ENCODE data around the gene GDAP1L1. TPM values are rescaled to one million over a fixed set of nuclear protein-coding genes. Genes with fewer than 3 reads are reported as not detected.

GDAP1L1 gene
- total and polyA plus RNA-seq, 2 donors from 2014 or later = not detected

- Histone ChIP-seq H3K27ac (ENCODE audit: low read depth in 2 of 2, low read length in 2 of 2) (peak overlapping the region in 1 of 2 donors; percentile 17), H3K9ac (ENCODE audit: low read length in 3 of 3) (no peak overlapping the region), H3K4me1 (ENCODE audit: control insufficient read depth in 2 of 3, insufficient read depth in 2 of 3, low read depth in 1 of 3, low read length in 3 of 3) (no peaks in the 10 kb centered on the region), H3K36me3 (ENCODE audit: control insufficient read depth in 2 of 3, insufficient read depth in 3 of 3, low read length in 3 of 3) (peaks cover 0 to 5% (median 4%) of the 10 kb centered on the region in 3 donors), H3K4me3 (ENCODE audit: low read length in 3 of 3) (no peak overlapping the region), H3K9me3 (ENCODE audit: control insufficient read depth in 2 of 3, insufficient read depth in 1 of 3, low read length in 3 of 3) (no peaks in the 10 kb centered on the region), H3K27me3 (ENCODE audit: control insufficient read depth, insufficient read depth, low read length) (no peaks in the 10 kb centered on the region)
- DNase-seq (no peak), FAIRE-seq (no peak)
- TF ChIP-seq CTCF (IDR thresholded peaks at IDR 0.05; ENCODE audit: borderline replicate concordance, extremely low read depth, insufficient read depth) = no peak
- intact Hi-C loops (cut with DNase I) = no loop called here
Measured at GRCh38 chr20:44302026-44302669, 55.0 kb downstream of the GDAP1L1 start.

- no peak for TF ChIP-seq CTCF (IDR thresholded peaks at IDR 0.05; ENCODE audit: borderline replicate concordance, extremely low read depth, insufficient read depth)
- Histone ChIP-seq H3K27ac (ENCODE audit: low read depth in 2 of 2, low read length in 2 of 2) (no peak overlapping the region), H3K36me3 (ENCODE audit: control insufficient read depth in 2 of 3, insufficient read depth in 3 of 3, low read length in 3 of 3) (peaks cover 0 to 5% (median 4%) of the 10 kb centered on the region in 3 donors), H3K27me3 (ENCODE audit: control insufficient read depth, insufficient read depth, low read length) (no peaks in the 10 kb centered on the region), H3K4me1 (ENCODE audit: control insufficient read depth in 2 of 3, insufficient read depth in 2 of 3, low read depth in 1 of 3, low read length in 3 of 3) (no peaks in the 10 kb centered on the region), H3K4me3 (ENCODE audit: low read length in 3 of 3) (no peak overlapping the region), H3K9ac (ENCODE audit: low read length in 3 of 3) (no peak overlapping the region), H3K9me3 (ENCODE audit: control insufficient read depth in 2 of 3, insufficient read depth in 1 of 3, low read length in 3 of 3) (no peaks in the 10 kb centered on the region)
- FAIRE-seq = no peak
- intact Hi-C loops (cut with DNase I) = no loop called here
- no peak for DNase-seq
Measured at GRCh38 chr20:44302736-44303135, 55.6 kb downstream of the GDAP1L1 start.

- Histone ChIP-seq H3K4me3 (ENCODE audit: low read length in 3 of 3) (no peak overlapping the region), H3K27me3 (ENCODE audit: control insufficient read depth, insufficient read depth, low read length) (no peaks in the 10 kb centered on the region), H3K27ac (ENCODE audit: low read depth in 2 of 2, low read length in 2 of 2) (no peak overlapping the region), H3K9me3 (ENCODE audit: control insufficient read depth in 2 of 3, insufficient read depth in 1 of 3, low read length in 3 of 3) (no peaks in the 10 kb centered on the region), H3K4me1 (ENCODE audit: control insufficient read depth in 2 of 3, insufficient read depth in 2 of 3, low read depth in 1 of 3, low read length in 3 of 3) (no peaks in the 10 kb centered on the region), H3K9ac (ENCODE audit: low read length in 3 of 3) (no peak overlapping the region), H3K36me3 (ENCODE audit: control insufficient read depth in 2 of 3, insufficient read depth in 3 of 3, low read length in 3 of 3) (peaks cover 0 to 5% (median 4%) of the 10 kb centered on the region in 3 donors)
- intact Hi-C loops (cut with DNase I) = no loop called here
- TF ChIP-seq CTCF (IDR thresholded peaks at IDR 0.05; ENCODE audit: borderline replicate concordance, extremely low read depth, insufficient read depth) = no peak
- DNase-seq = no peak
- FAIRE-seq = no peak
Measured at GRCh38 chr20:44304383-44304782, 57.3 kb downstream of the GDAP1L1 start.
